Measurements from ENCODE around the gene CAMP.
A peak's percentile ranks its signal among the peaks of the same experiment; 100 is the strongest.

Gene CAMP

GRCh38 chr3:48232232-48232631, 8.9 kb downstream of the CAMP start:
- Mint-ChIP-seq H3K9me3 (no peaks in the 10 kb centered on the region), H3K4me3 (no peak overlapping the region), H3K27ac (no peak overlapping the region), H3K27me3 (no peaks in the 10 kb centered on the region), H3K4me1 (ENCODE audit: low read depth) (peaks cover 2% of the 10 kb centered on the region), H3K36me3 (ENCODE audit: low read depth) (no peaks in the 10 kb centered on the region)

DNA sequence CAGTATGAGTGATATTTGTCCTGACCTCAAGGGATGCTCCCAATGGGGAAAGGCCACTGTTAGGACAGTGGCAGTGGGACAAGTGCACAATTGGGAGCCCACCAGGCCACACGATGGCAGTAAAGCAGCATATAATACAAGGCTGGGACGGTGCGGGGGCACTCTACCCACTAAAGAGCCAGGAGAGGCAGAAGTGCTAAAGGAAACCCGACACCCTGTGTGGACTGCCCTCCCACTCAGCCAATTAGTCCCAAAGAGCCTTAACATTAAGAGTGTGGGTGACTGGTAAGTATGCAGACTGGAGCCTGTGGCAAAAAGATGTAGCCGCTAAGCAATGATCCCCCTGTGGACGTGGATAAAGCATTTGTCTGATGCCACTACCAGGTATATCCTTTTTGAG, 9.4 kb downstream of the CAMP start:
- no peaks in the 10 kb centered on the region for H3K27me3 Mint-ChIP-seq
- H3K36me3 Mint-ChIP-seq (ENCODE audit: low read depth), result no peaks in the 10 kb centered on the region

GRCh38 chr3:48233542-48233941, 10.2 kb downstream of the CAMP start:
- Mint-ChIP-seq H3K27ac (no peak overlapping the region), H3K36me3 (ENCODE audit: low read depth) (no peaks in the 10 kb centered on the region), H3K9me3 (no peaks in the 10 kb centered on the region), H3K4me3 (no peak overlapping the region), H3K27me3 (no peaks in the 10 kb centered on the region), H3K4me1 (ENCODE audit: low read depth) (no peaks in the 10 kb centered on the region)

More for the DNA sequence above, 9.4 kb downstream of the CAMP start:
- no peaks in the 10 kb centered on the region for H3K4me1 Mint-ChIP-seq (ENCODE audit: low read depth)
- H3K9me3 Mint-ChIP-seq, result no peaks in the 10 kb centered on the region
- H3K27ac Mint-ChIP-seq, result no peak overlapping the region
- no peak overlapping the region for H3K4me3 Mint-ChIP-seq

DNA sequence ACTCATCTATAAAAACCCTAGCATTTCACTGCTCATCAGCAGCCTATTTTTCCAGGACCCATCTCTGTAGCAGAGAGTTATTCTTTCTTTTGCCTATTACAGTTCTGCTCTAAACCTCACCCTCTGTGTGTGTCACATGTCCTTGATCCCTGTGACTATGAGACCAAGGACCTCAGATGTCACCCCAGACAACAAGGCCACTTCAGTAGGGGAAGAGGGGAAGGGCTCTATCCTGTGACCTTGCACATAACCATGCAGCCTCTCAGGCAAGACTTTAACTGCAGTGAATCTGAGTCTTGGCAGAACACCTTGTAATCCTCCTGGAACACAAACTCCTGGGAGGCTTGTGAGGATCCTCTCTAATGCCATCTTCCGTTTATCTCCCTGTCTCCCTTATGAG, 13.2 kb downstream of the CAMP start:
- H3K4me3 Mint-ChIP-seq, result no peak overlapping the region
- no peaks in the 10 kb centered on the region for H3K27me3 Mint-ChIP-seq
- peaks cover 11% of the 10 kb centered on the region for H3K4me1 Mint-ChIP-seq (ENCODE audit: low read depth)
- H3K36me3 Mint-ChIP-seq (ENCODE audit: low read depth), result no peaks in the 10 kb centered on the region
- no peaks in the 10 kb centered on the region for H3K9me3 Mint-ChIP-seq
- H3K27ac Mint-ChIP-seq, result no peak overlapping the region

GRCh38 chr3:48238531-48239085, 15.3 kb downstream of the CAMP start:
- no peak overlapping the region for H3K4me3 Mint-ChIP-seq
- H3K9me3 Mint-ChIP-seq, result no peaks in the 10 kb centered on the region
- H3K36me3 Mint-ChIP-seq (ENCODE audit: low read depth), result no peaks in the 10 kb centered on the region
- no peak overlapping the region for H3K27ac Mint-ChIP-seq
- H3K27me3 Mint-ChIP-seq, result no peaks in the 10 kb centered on the region
- H3K4me1 Mint-ChIP-seq (ENCODE audit: low read depth), result peaks cover 16% of the 10 kb centered on the region

DNA sequence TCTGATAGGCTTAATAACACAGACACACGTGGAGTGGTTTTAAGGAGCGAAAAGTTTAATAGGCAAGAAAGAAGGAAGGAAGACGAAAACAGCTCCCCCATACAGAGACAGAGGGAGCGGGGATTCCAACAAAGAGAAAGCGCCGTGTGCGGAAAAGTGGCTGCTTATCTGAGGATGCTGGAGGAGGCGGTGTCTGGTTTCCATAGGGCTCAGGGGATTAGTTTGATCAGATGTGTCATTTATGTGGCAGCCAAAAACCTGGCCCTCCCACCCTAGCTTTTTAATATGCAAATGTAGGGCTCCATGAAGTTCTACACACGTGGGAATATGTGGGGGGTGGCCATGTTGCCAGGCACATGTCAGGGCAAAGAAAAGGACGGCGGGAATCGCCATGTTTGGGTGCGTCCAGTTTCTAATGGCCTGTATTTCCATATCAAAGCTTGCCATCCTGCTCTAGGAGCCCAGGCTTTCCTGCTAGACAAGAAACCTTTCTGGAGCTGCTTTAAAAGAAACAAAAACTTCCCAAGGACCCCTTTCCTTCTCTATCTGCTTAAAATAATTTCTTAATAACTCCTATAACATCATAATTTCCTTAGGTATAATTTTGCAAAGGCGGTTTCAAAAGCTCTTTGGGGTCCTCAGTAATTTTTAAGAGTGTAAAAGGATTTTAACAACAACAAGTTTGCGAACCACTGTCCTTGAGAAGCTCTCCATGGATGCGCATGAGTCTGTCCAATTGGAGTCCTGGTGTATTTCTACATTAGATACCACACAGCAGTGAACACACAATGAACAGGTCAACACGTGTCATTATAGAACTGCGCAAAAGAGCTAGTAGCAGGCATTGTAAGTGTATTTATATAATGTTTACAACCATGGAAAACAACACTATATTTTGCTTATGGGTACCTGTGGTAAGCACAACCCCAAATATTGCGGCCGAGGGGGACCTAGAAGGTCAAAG, 17.0 kb downstream of the CAMP start:
- H3K9me3 Mint-ChIP-seq, result no peaks in the 10 kb centered on the region
- H3K4me1 Mint-ChIP-seq (ENCODE audit: low read depth), result peaks cover 27% of the 10 kb centered on the region
- H3K4me3 Mint-ChIP-seq, result peak overlapping the region; percentile 86
- no peaks in the 10 kb centered on the region for H3K27me3 Mint-ChIP-seq
- H3K36me3 Mint-ChIP-seq (ENCODE audit: low read depth), result peaks cover under 1% of the 10 kb centered on the region
- H3K27ac Mint-ChIP-seq, result peak overlapping the region; percentile 93

- Mint-ChIP-seq H3K9me3 (no peaks in the 10 kb centered on the region), H3K27ac (peak overlapping the region; percentile 93), H3K36me3 (ENCODE audit: low read depth) (peaks cover 9% of the 10 kb centered on the region), H3K4me1 (ENCODE audit: low read depth) (peaks cover 36% of the 10 kb centered on the region), H3K27me3 (no peaks in the 10 kb centered on the region), H3K4me3 (peak overlapping the region; percentile 86)
These were observed 18.6 kb downstream of the CAMP start for GRCh38 chr3:48241796-48242455.

DNA sequence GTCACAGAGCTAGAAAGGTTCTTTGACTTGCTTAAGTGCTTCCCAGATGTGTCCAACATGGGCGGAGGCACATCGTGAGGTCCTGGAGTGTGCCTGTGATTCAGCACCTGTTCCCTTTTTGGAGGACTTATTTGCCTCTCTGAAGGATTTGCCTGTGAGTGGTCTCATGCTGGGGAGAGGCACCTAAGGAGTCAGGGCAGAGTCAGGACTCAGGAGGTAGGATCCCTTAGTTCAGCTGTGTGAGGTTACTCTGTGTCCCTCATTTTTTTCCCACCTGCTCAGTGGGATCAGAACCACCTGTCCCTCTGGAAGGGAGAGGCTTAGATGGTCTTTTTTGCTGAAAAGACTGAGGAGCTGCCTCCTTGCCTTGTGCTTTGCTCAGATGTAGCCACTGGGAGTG, 20.6 kb downstream of the CAMP start:
- Mint-ChIP-seq H3K27me3 (no peaks in the 10 kb centered on the region), H3K27ac (no peak overlapping the region), H3K4me3 (peak overlapping the region; percentile 37), H3K36me3 (ENCODE audit: low read depth) (peaks cover 22% of the 10 kb centered on the region), H3K9me3 (no peaks in the 10 kb centered on the region), H3K4me1 (ENCODE audit: low read depth) (peaks cover 46% of the 10 kb centered on the region)

- no peak overlapping the region for H3K4me3 Mint-ChIP-seq
- no peaks in the 10 kb centered on the region for H3K27me3 Mint-ChIP-seq
- H3K36me3 Mint-ChIP-seq (ENCODE audit: low read depth), result peaks cover 22% of the 10 kb centered on the region
- peaks cover 46% of the 10 kb centered on the region for H3K4me1 Mint-ChIP-seq (ENCODE audit: low read depth)
- no peaks in the 10 kb centered on the region for H3K9me3 Mint-ChIP-seq
- no peak overlapping the region for H3K27ac Mint-ChIP-seq
These were observed 21.2 kb downstream of the CAMP start for GRCh38 chr3:48244461-48244860.

DNA sequence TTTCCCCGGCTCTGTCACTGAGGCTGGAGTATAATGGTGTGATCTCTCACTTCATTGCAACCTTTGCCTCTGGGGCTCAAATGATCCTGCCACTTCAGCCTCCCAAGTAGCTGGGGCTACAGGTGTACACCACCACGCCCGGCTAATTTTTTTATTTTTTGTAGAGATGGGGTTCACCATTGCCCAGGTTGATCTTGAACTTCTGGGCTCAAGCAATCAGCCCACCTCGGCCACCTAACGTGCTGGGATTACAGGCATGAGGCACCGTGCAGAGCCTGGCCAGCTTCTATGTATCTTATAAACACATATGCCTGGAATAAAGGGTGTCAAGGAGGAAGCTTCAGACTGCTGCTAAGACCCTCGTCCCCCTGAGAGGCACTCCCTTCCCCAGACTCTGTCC, 21.8 kb downstream of the CAMP start:
- Mint-ChIP-seq H3K4me3 (no peak overlapping the region), H3K9me3 (no peaks in the 10 kb centered on the region), H3K36me3 (ENCODE audit: low read depth) (peaks cover 24% of the 10 kb centered on the region), H3K4me1 (ENCODE audit: low read depth) (peaks cover 42% of the 10 kb centered on the region), H3K27ac (no peak overlapping the region), H3K27me3 (no peaks in the 10 kb centered on the region)

GRCh38 chr3:48247401-48247811, 24.1 kb downstream of the CAMP start:
- no peak overlapping the region for H3K4me3 Mint-ChIP-seq
- peaks cover 32% of the 10 kb centered on the region for H3K4me1 Mint-ChIP-seq (ENCODE audit: low read depth)
- H3K27ac Mint-ChIP-seq, result peak overlapping the region; percentile 59
- peaks cover 40% of the 10 kb centered on the region for H3K36me3 Mint-ChIP-seq (ENCODE audit: low read depth)
- no peaks in the 10 kb centered on the region for H3K9me3 Mint-ChIP-seq
- H3K27me3 Mint-ChIP-seq, result no peaks in the 10 kb centered on the region

DNA sequence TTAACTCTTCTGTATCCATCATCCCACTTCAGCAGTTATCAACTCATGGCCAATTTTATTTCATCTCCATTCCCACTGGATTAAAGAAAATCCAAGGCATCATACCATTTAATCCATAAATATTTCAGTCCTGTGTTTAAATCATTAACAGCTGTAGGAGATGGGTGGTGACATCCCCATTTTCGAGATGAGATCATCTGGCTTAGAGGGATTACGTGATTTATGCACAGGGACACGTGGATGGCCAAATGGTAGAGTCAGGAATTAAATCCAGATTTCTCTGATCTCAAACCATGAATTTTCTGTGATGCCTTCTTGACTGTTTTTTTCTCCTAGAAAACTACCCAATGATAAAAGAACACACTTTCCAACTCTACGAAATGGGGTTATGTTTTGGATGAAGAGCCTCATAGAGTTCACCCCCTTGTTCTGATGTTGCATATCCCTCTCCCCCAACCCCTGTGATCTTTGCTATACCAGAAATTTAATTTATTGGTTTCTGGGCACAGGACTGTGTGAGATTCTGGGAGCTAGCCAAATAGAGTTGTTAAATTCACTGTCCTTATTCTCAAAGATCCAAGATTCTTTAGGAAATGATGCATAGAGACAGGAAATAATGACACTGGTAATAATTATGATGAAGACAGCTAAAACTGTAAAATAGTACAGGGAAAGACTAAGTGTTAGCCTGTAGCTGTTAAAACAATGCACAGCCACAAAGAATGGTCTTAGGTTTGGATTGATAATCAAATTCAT, 25.0 kb downstream of the CAMP start:
- Mint-ChIP-seq H3K27me3 (no peaks in the 10 kb centered on the region), H3K4me1 (ENCODE audit: low read depth) (peaks cover 32% of the 10 kb centered on the region), H3K4me3 (no peak overlapping the region), H3K36me3 (ENCODE audit: low read depth) (peaks cover 45% of the 10 kb centered on the region), H3K9me3 (no peaks in the 10 kb centered on the region), H3K27ac (no peak overlapping the region)

- Mint-ChIP-seq H3K36me3 (ENCODE audit: low read depth) (peaks cover 70% of the 10 kb centered on the region), H3K4me1 (ENCODE audit: low read depth) (peaks cover 5% of the 10 kb centered on the region), H3K27ac (no peak overlapping the region), H3K4me3 (no peak overlapping the region), H3K27me3 (no peaks in the 10 kb centered on the region), H3K9me3 (peaks cover 8% of the 10 kb centered on the region)
These were observed 33.3 kb downstream of the CAMP start for GRCh38 chr3:48256557-48256956.

DNA sequence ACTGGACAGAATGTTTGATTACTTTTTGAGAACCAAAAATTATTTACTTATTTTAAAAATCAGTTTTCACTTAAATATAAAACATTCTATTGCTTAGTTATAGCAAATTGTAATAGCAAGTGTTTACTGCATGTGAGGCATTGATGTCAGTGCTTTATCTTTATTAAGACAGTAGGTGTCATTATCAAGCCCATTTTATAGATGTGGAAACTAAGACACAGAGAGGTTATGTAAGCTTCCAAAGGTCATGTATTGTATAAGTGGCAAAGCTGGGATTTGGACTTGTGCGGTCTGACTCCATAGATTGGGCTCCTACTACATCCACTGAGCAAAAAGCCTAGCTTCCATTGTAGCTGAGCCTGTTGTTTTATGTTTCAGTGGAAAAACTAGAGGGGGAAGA, 35.2 kb downstream of the CAMP start:
- H3K4me3 Mint-ChIP-seq, result no peak overlapping the region
- peaks cover 5% of the 10 kb centered on the region for H3K4me1 Mint-ChIP-seq (ENCODE audit: low read depth)
- H3K36me3 Mint-ChIP-seq (ENCODE audit: low read depth), result peaks cover 72% of the 10 kb centered on the region
- H3K27me3 Mint-ChIP-seq, result no peaks in the 10 kb centered on the region
- peaks cover 8% of the 10 kb centered on the region for H3K9me3 Mint-ChIP-seq
- no peak overlapping the region for H3K27ac Mint-ChIP-seq

Measured in stimulated activated naive CD8-positive, alpha-beta T cell treated with anti-CD3 and anti-CD28 coated beads, Interleukin-15, Interleukin-2, amounts not matched to agents 100 ng/mL and 50 ng/mL, for 24 hours (primary cell).